Fibroblast of lung (primary cell): ENCODE measurements around the gene RELCH. TPM values are rescaled to one million over a fixed set of nuclear protein-coding genes. Genes with fewer than 3 reads are reported as not detected.

ENCODE experiments used
- DNase-seq, 2 donors: peaks; one replicate each; pipeline versions ENCODE4 v3.0.0 to v3.0.0-alpha.2; 2010; ENCODE audit warnings: low read depth in 2 of 2
- H2AFZ ChIP-seq: 2 replicates; pipeline ENCODE4 v1.5.1; 2012; ENCODE audit warnings: low read length, control low read depth, inconsistent platforms
- H3K27ac ChIP-seq: 2 replicates; pipeline ENCODE4 v1.5.1; 2011; ENCODE audit warnings: low read length, control low read depth; ENCODE audit not compliant: insufficient read depth
- H3K27me3 ChIP-seq: 2 replicates; pipeline ENCODE4 v1.5.1; 2011; ENCODE audit warnings: mild to moderate bottlenecking, low read length; ENCODE audit not compliant: control insufficient read depth, insufficient read depth
- H3K36me3 ChIP-seq: 2 replicates; pipeline ENCODE4 v1.5.1; 2011; ENCODE audit warnings: low read length; ENCODE audit not compliant: control insufficient read depth, insufficient read depth
- H3K4me1 ChIP-seq: 2 replicates; pipeline ENCODE4 v1.5.1; 2011; ENCODE audit warnings: low read length; ENCODE audit not compliant: control insufficient read depth, insufficient read depth; ENCODE audit errors: extremely low read depth
- H3K4me2 ChIP-seq: 2 replicates; pipeline ENCODE4 v1.5.1; 2011; ENCODE audit warnings: low read length, control low read depth; ENCODE audit not compliant: insufficient read depth; ENCODE audit errors: extremely low read depth
- H3K4me3 ChIP-seq, 4 experiments: fragments of 200-600 bp in 1 of 4; sonication (generic) in 1 of 4; replicated peaks in 1 of 4; 2 replicates each; pipeline ENCODE4 v1.5.1; 2011 to 2016; ENCODE audit warnings: low read length in 4 of 4, low read depth in 3 of 4, mild to moderate bottlenecking in 3 of 4, control low read depth in 2 of 4, inconsistent platforms in 1 of 4, mixed read lengths in 1 of 4; ENCODE audit not compliant: insufficient read depth in 1 of 4; ENCODE audit errors: control extremely low read depth in 1 of 4
- H3K79me2 ChIP-seq: 2 replicates; pipeline ENCODE4 v1.5.1; 2012; ENCODE audit warnings: mild to moderate bottlenecking, low read length, inconsistent platforms; ENCODE audit not compliant: control insufficient read depth, insufficient read depth
- H3K9ac ChIP-seq: 2 replicates; pipeline ENCODE4 v1.5.1; 2011; ENCODE audit warnings: mild to moderate bottlenecking, low read length, control low read depth; ENCODE audit not compliant: insufficient read depth
- H3K9me3 ChIP-seq: 2 replicates; pipeline ENCODE4 v1.5.1; 2012; ENCODE audit warnings: low read depth, low read length; ENCODE audit not compliant: control insufficient read depth, insufficient read depth
- H4K20me1 ChIP-seq: 2 replicates; pipeline ENCODE4 v1.5.1; 2011; ENCODE audit warnings: low read length; ENCODE audit not compliant: control insufficient read depth, insufficient read depth; ENCODE audit errors: extremely low read depth
- EZH2 ChIP-seq: IDR thresholded peaks from 2 replicates; pipeline ENCODE4 v1.5.1; 2012; ENCODE audit warnings: low read length, control low read depth, mild to moderate bottlenecking; ENCODE audit errors: missing control alignments
- polyA plus RNA-seq, 2 donors: library from polyadenylated mRNA; depleted of rRNA in 1 of 2; stranded (reverse) in 1 of 2; unstranded in 1 of 2; fragments of >200 nt; gene quantifications; 2 replicates each; pipeline ENCODE4 v1.2.1, GENCODE V29; 2011 to 2012; ENCODE audit warnings: missing spikeins in 1 of 2
- total RNA-seq: library from RNA; depleted of rRNA; stranded (reverse); fragments of >200 nt; gene quantifications from 2 replicates; pipeline ENCODE4 v1.2.1, GENCODE V29; 2014
- TF ChIP-seq, protein P1 (sequence below), 2 donors: IDR thresholded peaks in 1 of 2; conservative IDR thresholded peaks in 1 of 2; 1 replicate in 1 of 2; 2 replicates in 1 of 2; pipeline ENCODE4 v1.5.1; 2011 to 2012; ENCODE audit warnings: low read length in 2 of 2, control low read depth in 1 of 2, inconsistent platforms in 1 of 2, low read depth in 1 of 2, mild to moderate bottlenecking in 1 of 2

The RELCH gene
- total and polyA plus RNA-seq, 2 donors (not counting 1 experiment from before 2014, with no cell fraction given), result 13.1 to 34.5 TPM

DNA sequence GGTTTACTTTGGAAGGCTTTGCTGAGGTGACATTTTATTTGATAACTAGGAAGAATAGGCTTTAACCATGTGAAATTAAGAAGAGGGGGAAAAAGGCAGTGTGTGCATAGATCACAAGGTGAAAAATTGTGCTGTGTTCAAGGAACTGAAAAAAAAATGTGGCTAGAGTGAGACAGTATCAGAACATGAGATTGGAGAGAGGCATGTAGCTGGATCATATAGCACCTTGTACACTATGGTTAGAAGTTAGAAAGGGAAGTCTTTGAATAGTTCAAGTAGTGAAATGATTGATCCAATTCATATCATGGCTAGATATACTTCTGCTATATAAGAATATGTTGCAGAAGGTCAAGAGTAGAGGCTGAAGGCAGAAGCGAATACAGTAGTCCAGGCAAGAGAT lies 125.8 kb downstream of the RELCH start:
- H4K20me1 ChIP-seq, result no peaks in the 10 kb centered on the region
- H3K79me2 ChIP-seq, result no peaks in the 10 kb centered on the region
- no peaks in the 10 kb centered on the region for H3K27me3 ChIP-seq
- H3K9ac ChIP-seq, result no peak overlapping the region
- no peak overlapping the region for H2AFZ ChIP-seq
- H3K36me3 ChIP-seq, result no peaks in the 10 kb centered on the region
- no peak for DNase-seq
- no peaks in the 10 kb centered on the region for H3K4me1 ChIP-seq
- no peak overlapping the region for H3K4me3 ChIP-seq
- TF ChIP-seq EZH2, result no peak
- TF ChIP-seq, protein P1, sequence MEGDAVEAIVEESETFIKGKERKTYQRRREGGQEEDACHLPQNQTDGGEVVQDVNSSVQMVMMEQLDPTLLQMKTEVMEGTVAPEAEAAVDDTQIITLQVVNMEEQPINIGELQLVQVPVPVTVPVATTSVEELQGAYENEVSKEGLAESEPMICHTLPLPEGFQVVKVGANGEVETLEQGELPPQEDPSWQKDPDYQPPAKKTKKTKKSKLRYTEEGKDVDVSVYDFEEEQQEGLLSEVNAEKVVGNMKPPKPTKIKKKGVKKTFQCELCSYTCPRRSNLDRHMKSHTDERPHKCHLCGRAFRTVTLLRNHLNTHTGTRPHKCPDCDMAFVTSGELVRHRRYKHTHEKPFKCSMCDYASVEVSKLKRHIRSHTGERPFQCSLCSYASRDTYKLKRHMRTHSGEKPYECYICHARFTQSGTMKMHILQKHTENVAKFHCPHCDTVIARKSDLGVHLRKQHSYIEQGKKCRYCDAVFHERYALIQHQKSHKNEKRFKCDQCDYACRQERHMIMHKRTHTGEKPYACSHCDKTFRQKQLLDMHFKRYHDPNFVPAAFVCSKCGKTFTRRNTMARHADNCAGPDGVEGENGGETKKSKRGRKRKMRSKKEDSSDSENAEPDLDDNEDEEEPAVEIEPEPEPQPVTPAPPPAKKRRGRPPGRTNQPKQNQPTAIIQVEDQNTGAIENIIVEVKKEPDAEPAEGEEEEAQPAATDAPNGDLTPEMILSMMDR (conservative IDR thresholded peaks at IDR 0.05 in 1 of 2, IDR thresholded peaks at IDR 0.05 in 1 of 2; ENCODE audit: low read depth in 1 of 2, low read length in 2 of 2), result no peak
- no peak overlapping the region for H3K27ac ChIP-seq
- no peaks in the 10 kb centered on the region for H3K9me3 ChIP-seq
- H3K4me2 ChIP-seq, result no peak overlapping the region

DNA sequence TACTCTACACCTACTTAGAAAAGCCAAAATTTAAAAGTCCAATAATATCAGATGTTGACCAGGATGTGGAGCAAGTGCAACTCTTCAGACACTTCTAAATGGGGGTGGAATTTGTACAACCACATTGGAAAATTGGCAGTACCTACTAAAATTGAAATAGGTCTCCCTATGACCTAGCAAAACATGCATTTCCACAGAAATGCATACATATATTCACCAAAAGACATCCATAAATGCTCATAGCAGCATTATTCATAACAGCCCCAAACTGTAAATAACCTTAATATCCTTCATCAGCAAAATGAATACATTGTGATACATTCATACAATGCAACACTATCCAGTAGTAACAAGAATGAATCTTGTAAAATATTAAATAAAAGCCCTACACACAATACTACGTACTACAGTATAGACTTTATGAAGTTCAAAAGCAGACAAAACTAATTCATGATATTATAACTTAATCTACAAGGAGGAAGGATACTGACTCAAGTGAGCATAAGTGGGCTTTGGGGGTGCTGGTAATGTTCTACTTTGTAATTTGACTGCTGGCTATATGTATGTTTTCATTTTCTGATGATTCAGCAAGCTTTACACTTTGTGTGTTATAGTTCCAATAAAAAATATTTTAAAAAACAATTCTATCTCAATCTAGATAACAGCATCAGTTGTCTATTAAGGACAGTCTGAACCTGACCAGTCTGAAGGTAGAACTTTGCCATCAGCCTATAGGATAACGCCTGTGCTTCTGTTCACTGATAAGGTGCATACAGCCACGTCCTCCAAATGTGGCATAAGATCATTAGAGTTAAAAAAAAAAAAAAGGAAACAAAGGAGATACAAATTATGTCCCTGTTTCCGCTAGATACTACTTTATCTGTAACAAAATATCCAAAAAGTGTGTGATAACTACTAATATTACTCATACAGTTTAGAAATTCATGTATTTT lies 131.4 kb downstream of the RELCH start:
- Histone ChIP-seq H3K36me3 (no peaks in the 10 kb centered on the region), H4K20me1 (no peaks in the 10 kb centered on the region), H2AFZ (no peak overlapping the region), H3K27ac (no peak overlapping the region), H3K4me1 (no peaks in the 10 kb centered on the region), H3K79me2 (no peaks in the 10 kb centered on the region), H3K4me2 (no peak overlapping the region), H3K9ac (no peak overlapping the region), H3K4me3 (no peak overlapping the region), H3K9me3 (no peaks in the 10 kb centered on the region), H3K27me3 (peaks cover 8% of the 10 kb centered on the region)
- DNase-seq, result no peak
- no peak for TF ChIP-seq EZH2
- TF ChIP-seq, protein P1 (conservative IDR thresholded peaks at IDR 0.05 in 1 of 2, IDR thresholded peaks at IDR 0.05 in 1 of 2; ENCODE audit: low read depth in 1 of 2, low read length in 2 of 2), result no peak

DNA sequence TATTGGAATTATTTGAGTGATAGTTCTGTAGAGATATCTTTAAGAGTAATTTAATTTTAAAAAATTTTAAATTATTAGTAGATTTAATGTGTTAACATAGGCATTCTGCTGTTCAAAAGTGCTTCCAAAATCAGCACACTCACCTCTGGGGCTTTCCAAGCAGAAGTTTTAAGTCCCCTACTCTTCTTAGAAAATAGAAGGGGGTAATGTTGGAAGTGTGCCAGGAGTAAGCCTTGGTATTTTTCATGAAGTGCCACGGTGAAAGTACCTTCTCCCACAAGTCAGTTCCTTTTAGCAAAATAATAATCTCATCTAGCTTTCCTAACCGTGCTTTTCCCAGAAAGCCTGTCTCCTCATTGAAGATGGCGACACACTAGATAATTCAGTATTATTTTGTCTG lies 134.1 kb downstream of the RELCH start:
- no peaks in the 10 kb centered on the region for H3K79me2 ChIP-seq
- no peaks in the 10 kb centered on the region for H4K20me1 ChIP-seq
- TF ChIP-seq EZH2, result no peak
- TF ChIP-seq, protein P1 (conservative IDR thresholded peaks at IDR 0.05 in 1 of 2, IDR thresholded peaks at IDR 0.05 in 1 of 2; ENCODE audit: low read depth in 1 of 2, low read length in 2 of 2), result no peak
- H3K9ac ChIP-seq, result no peak overlapping the region
- H3K4me3 ChIP-seq, result no peak overlapping the region
- no peaks in the 10 kb centered on the region for H3K4me1 ChIP-seq
- no peak overlapping the region for H2AFZ ChIP-seq
- H3K36me3 ChIP-seq, result no peaks in the 10 kb centered on the region
- no peak overlapping the region for H3K27ac ChIP-seq
- peaks cover 30% of the 10 kb centered on the region for H3K27me3 ChIP-seq
- H3K4me2 ChIP-seq, result no peak overlapping the region
- no peaks in the 10 kb centered on the region for H3K9me3 ChIP-seq
- no peak for DNase-seq
